NCI-H1930 (cell line): ENCODE data around the gene NUDT14.

Experiments used
- DNase-seq, 2 experiments: peaks; one replicate each; lab custom pipeline; 2025; lab: John Stamatoyannopoulos, UW

The NUDT14 gene

DNA sequence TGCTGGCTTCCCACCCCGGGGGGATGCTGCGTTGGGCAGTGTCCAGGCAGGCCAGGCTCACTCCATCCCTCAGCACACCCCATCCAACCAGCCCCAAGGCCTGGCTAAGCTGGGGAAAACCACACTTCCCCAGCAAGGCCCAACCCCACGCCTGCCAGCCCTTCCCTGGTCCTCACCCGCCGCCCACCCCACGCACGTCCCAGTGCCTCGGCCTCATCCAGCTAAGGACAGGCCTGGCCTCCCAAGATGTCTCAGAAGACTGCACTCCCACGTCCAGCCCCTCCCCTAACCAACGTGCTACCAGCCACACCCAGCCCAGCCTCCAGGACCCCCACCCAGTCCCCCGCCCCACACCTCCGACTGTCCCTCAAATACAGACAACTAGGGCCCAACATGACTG, 22.3 kb downstream of the NUDT14 start:
- no peak for DNase-seq

- DNase-seq = no peak
Observed at GRCh38 chr14:105157872-105158271, 23.2 kb downstream of the NUDT14 start.

GRCh38 chr14:105156414-105157375, 24.4 kb downstream of the NUDT14 start:
- no peak for DNase-seq

- no peak for DNase-seq
Observed at GRCh38 chr14:105155681-105156413, 25.3 kb downstream of the NUDT14 start.

DNA sequence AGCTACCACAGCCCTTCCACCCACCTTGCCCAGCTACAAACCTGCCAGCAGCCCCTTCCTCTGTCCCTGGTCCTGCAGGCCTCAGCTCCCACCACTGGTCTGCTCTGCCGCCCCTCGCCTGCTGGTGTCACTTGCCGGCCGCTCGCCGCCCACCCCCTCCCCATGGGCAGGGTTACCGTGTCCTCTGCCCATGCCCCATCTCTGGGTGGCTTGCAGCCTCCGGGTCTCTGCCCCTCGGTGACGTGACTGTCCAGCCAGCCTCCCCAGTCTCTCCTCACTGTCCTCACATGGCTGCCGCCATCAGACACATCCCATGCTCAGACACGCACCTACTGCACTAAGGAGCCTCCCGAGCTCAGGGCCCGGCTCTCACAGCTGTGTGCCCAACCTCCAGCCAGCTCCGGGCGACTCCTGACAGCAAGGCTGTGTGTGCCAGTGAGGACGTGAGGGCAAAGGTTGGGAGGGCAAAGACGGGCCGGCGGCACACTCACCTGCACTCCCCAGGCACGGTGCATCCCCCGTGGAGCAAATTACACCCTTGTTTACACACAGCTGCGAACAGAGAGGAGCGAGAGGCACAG, 26.0 kb downstream of the NUDT14 start:
- no peak for DNase-seq

DNA sequence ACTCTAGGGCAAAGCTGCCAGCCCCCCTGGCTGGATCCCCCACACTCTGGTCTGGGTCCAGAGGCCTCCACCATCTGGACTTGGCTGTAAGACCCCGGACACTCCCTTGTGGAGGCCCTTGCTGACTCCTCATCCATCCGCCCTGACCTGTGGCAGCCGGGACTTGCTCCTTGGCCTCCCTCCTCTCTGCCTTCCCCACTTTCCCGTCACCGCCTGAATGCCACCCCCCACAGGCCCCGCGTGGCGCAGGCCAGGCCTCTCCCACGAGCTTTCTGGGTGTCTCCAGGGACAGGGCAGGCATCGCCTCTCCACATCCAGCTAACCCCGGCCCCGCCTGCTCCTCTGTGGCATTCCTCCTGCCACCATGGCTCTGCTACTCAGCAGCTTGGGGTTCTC, 26.6 kb downstream of the NUDT14 start:
- no peak for DNase-seq

- no peak for DNase-seq
Observed at GRCh38 chr14:105153739-105154475, 27.2 kb downstream of the NUDT14 start.

- no peak for DNase-seq
Observed at GRCh38 chr14:105153331-105153731, 27.8 kb downstream of the NUDT14 start.

- no peak for DNase-seq
Observed at GRCh38 chr14:105152794-105153241, 28.3 kb downstream of the NUDT14 start.

- no peak for DNase-seq
Observed at GRCh38 chr14:105151838-105152793, 29.0 kb downstream of the NUDT14 start.

- no peak for DNase-seq
Observed at GRCh38 chr14:105151084-105151837, 29.9 kb downstream of the NUDT14 start.

GRCh38 chr14:105150368-105151083, 30.6 kb downstream of the NUDT14 start:
- no peak for DNase-seq

DNA sequence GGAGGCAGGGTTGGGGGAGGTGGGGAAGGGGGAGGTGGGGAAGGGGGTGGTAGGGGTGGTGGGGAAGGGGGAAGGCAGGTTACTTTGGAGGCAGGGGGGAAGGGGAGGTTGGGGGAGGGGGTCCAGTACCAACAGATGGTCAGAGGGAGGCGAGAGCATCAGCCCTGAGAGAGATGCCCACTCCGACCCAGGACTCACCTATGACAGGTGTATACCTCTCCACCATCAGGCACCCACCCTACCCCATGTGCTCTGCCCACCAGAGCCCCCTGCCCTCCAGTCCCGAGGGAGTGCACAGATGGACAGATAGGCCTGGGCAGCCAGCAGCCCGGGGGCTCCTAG, 31.1 kb downstream of the NUDT14 start:
- DNase-seq = no peak

DNA sequence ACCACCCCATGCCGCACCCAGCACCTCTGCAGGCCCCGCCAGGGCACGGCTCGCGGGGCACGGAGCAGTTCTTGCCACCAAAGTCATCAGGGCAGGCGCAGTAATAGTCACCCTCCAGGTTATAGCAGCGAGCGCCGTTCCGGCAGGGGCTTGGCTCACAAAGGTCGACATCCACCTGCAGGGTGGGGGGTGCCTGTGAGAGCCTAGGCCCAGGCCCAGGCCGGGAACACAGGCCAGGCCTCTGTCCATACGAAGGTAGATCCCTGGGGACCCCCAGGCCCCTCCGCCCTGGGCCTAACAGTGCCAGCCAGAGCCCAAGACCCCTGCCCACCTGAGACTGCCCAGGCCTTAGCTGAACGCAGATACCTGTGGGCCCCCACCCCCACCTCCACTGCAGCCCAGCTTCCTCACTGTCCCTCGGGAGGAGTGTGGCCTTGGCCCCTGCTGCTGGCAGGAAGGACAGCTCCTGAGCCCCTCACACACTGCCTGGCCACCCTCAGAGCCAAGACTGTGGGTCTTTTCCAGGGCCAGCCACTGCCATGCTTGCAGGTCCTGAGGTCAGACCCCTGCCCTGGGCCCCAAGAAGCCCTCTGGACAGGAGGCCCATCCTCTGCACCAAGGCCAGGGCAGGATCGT, 31.8 kb downstream of the NUDT14 start:
- no peak for DNase-seq

GRCh38 chr14:105148604-105149145, 32.4 kb downstream of the NUDT14 start:
- DNase-seq = no peak

GRCh38 chr14:105147671-105148603, 33.2 kb downstream of the NUDT14 start:
- no peak for DNase-seq

DNA sequence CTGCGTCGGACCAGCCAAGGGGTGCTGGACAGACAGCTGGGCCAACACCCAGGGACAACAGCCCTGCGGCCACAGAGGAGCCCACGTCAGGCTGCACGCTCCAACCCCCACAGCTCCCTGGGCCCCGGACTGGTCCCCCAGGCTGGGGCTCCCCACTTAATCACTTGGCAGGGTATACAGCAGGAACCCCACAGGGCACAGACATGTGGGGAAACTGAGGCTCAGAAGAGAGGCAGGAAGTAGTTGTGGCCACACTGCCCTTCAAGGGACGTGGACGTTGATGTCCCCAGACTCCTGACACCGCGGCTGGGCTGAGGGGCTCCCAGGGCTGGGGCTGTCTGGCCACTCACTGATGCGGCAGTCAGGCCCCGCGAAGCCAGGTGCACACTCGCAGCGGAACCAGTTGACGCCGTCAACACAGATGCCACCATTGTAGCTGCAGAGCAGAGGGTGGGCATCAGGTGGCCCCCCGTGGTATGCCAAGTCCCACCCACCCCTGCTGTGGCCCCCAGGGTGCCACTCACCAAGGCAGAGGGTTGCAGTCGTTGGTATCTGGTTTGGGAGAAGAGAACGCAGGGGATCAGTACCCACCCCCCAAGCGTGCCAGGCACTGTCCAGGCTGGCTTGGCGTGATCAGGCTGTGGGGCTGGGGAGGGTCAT, 34.0 kb downstream of the NUDT14 start:
- no peak for DNase-seq
